ENCODE results near the gene SLC4A2.

DNA sequence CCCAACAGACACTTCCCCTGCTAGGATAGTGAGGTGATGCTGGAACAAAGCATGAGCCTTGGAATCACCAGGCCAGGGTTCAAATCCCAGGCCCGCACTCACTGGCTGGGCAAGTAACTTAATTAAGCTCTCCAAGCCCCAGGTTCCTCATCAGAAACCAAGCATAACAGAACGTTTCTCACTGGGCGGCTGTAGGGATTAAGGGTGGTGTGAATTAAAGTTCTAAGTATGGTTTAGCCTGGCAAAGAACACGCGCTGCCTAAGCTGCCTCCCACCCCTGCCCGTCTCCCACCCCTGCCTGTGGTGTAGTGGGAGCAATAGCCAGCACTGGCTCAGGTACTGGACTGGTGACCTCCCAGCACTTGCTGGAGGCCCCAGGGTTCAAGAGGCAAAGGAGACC, 5.6 kb downstream of the SLC4A2 start:
- TF ChIP-seq, protein P1, sequence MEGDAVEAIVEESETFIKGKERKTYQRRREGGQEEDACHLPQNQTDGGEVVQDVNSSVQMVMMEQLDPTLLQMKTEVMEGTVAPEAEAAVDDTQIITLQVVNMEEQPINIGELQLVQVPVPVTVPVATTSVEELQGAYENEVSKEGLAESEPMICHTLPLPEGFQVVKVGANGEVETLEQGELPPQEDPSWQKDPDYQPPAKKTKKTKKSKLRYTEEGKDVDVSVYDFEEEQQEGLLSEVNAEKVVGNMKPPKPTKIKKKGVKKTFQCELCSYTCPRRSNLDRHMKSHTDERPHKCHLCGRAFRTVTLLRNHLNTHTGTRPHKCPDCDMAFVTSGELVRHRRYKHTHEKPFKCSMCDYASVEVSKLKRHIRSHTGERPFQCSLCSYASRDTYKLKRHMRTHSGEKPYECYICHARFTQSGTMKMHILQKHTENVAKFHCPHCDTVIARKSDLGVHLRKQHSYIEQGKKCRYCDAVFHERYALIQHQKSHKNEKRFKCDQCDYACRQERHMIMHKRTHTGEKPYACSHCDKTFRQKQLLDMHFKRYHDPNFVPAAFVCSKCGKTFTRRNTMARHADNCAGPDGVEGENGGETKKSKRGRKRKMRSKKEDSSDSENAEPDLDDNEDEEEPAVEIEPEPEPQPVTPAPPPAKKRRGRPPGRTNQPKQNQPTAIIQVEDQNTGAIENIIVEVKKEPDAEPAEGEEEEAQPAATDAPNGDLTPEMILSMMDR (IDR thresholded peaks at IDR 0.05) = no peak
- TF ChIP-seq POLR2A (IDR thresholded peaks at IDR 0.05) (no peak), POLR2AphosphoS5 (IDR thresholded peaks at IDR 0.05) (no peak), EP300 (IDR thresholded peaks at IDR 0.05) (no peak)
